Measurements from ENCODE around the gene CAMSAP1.

The CAMSAP1 gene

GRCh38 chr9:135847833-135848232 is 59.5 kb downstream of the CAMSAP1 start:
- H3K4me3 ChIP-seq (ENCODE audit: low read depth, low read length) = no peak overlapping the region
- TF ChIP-seq CTCF (IDR thresholded peaks at IDR 0.05; ENCODE audit: low read depth, low read length, missing control alignments) = no peak
- in situ Hi-C loops (cut with HindIII; ENCODE audit: low sequenced_read_pairs) = no loop called here
- no peak for DNase-seq (ENCODE audit: low read depth)

DNA sequence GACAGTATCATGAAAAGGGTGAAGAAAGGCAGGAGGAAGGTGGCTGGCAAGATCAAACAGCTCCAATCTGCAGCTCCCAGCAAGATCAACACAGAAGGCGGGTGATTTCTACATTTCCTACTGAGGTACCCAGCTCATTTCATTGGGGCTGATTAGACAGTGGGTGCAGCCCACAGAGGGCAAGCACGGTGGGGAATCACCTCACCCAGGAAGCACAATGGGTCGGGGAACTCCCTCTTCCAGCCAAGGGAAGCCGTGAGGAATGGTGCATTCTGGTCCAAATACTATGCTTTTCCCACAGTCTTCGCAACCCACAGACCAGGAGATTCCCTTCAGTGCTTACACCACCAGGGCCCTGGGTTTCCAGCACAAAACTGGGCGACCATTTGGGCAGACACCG is 66.8 kb downstream of the CAMSAP1 start:
- DNase-seq (ENCODE audit: low read depth) = no peak
- in situ Hi-C loops (cut with HindIII; ENCODE audit: low sequenced_read_pairs) = no loop called here
- no peak for TF ChIP-seq CTCF (IDR thresholded peaks at IDR 0.05; ENCODE audit: low read depth, low read length, missing control alignments)
- no peak overlapping the region for H3K4me3 ChIP-seq (ENCODE audit: low read depth, low read length)

DNA sequence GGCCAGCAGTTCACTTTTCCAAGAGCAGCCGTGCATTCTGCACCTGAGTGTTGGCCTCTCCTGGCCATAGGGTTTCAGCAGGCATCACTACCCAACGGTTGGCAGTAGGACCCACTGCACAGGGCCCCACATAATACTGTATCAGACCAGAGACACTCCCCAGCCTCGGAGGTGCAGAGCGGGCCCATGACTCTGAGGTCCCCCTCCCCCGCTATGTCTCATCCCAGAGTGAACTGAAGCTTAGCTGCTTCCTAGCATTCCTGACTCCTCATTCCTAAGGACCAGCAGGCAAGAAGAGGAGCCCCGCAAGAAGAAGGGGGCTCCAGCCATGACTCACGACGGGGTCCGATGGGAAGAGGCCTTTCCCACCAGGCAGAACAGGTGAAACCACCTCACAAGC is 67.2 kb downstream of the CAMSAP1 start:
- no peak overlapping the region for H3K4me3 ChIP-seq (ENCODE audit: low read depth, low read length)
- no peak for TF ChIP-seq CTCF (IDR thresholded peaks at IDR 0.05; ENCODE audit: low read depth, low read length, missing control alignments)
- DNase-seq (ENCODE audit: low read depth) = no peak
- in situ Hi-C loops (cut with HindIII; ENCODE audit: low sequenced_read_pairs) = no loop called here

DNA sequence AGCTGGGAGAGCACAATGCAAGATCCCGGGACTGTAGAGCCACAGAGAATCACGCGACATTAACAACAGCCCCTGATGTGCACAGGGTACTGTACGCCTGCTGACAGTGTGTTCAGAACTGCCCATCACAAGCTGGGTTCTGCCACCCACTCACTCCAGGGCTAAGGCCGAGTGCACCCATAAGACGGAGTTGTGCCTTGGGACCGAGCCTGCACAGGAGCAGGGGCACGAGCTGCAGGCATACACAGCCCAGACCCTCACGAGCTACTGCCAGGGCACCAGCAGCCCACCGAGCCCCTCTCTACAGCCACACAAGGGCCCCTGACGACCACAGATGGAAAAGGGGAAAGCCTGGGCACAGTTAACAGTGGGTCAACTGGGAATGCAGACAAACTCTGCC is 67.8 kb downstream of the CAMSAP1 start:
- no peak for DNase-seq (ENCODE audit: low read depth)
- H3K4me3 ChIP-seq (ENCODE audit: low read depth, low read length) = no peak overlapping the region
- in situ Hi-C loops (cut with HindIII; ENCODE audit: low sequenced_read_pairs) = no loop called here
- no peak for TF ChIP-seq CTCF (IDR thresholded peaks at IDR 0.05; ENCODE audit: low read depth, low read length, missing control alignments)

- H3K4me3 ChIP-seq (ENCODE audit: low read depth, low read length) = no peak overlapping the region
- no peak for TF ChIP-seq CTCF (IDR thresholded peaks at IDR 0.05; ENCODE audit: low read depth, low read length, missing control alignments)
- no peak for DNase-seq (ENCODE audit: low read depth)
- in situ Hi-C loops (cut with HindIII; ENCODE audit: low sequenced_read_pairs) = no loop called here
Measured at GRCh38 chr9:135835131-135835530, 72.2 kb downstream of the CAMSAP1 start.

DNA sequence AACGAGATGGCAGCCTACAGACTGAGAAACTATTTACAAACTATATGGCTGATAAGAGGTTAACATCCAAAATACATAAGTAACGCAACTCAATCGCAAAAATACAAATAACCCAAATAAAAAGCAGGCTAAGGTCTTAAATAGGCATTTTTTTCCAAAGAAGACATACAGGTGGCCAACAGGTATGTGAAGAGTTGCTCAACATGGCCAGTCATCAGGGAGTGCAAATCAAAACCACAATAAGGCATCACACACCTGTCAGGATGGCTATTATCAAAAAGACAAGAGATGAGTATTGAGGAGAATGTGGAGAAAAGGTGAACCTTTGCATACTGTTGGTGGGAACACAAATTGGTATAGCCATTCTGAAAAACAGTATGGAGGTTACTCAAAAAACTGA is 73.5 kb downstream of the CAMSAP1 start:
- TF ChIP-seq CTCF (IDR thresholded peaks at IDR 0.05; ENCODE audit: low read depth, low read length, missing control alignments) = no peak
- in situ Hi-C loops (cut with HindIII; ENCODE audit: low sequenced_read_pairs) = no loop called here
- H3K4me3 ChIP-seq (ENCODE audit: low read depth, low read length) = no peak overlapping the region
- no peak for DNase-seq (ENCODE audit: low read depth)

DNA sequence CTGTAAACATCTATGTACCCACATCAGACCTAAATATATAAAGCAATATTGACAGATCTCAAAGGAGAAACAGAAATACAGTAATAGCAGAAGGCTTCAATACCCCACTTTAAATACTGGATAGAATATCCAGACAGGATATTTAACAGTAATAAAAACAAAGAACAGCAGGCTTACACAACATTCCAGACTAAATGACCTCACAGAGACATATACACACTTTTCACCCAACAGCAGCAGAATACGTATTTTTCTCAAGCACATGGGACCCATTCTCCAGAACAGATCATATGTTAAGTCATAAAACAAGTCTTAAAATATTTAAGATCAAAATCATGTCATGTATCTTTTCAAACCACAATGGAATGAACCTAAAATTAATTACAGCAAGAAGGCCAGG is 76.8 kb downstream of the CAMSAP1 start:
- H3K4me3 ChIP-seq (ENCODE audit: low read depth, low read length) = no peak overlapping the region
- no peak for TF ChIP-seq CTCF (IDR thresholded peaks at IDR 0.05; ENCODE audit: low read depth, low read length, missing control alignments)
- DNase-seq (ENCODE audit: low read depth) = no peak
- in situ Hi-C loops (cut with HindIII; ENCODE audit: low sequenced_read_pairs) = no loop called here

Measured in astrocyte of the cerebellum (primary cell).